G401.6 (cell line): ENCODE measurements around the gene GRIA2.

ENCODE experiments used
- FAIRE-seq: peaks from 2 replicates; lab custom pipeline; 2012; peaks lifted over from hg19 to GRCh38; lab: Jason Lieb, UNC

GRIA2 gene

GRCh38 chr4:157265281-157265680 lies 44.8 kb downstream of the GRIA2 start:
- FAIRE-seq, result no peak

DNA sequence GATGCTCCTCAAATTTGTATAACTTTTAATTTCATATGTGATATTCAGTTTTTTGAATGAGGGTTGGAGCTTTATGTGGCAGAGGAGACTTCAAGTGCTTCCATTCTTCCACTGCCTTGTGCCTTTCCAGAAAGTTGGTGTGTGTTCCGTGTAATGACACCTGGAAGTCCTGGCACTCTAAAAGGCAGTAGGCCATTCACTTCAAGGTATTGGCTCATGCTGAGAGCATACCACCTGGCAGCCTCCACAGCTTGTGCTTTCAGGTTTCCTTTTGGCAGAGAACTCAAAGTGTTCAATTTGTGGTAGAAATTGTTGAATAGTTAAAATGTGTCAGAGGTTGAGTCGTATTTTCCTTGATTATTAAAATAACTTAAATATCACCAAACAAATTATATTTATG lies 49.6 kb downstream of the GRIA2 start:
- FAIRE-seq, result no peak

GRCh38 chr4:157270552-157270951 lies 50.0 kb downstream of the GRIA2 start:
- no peak for FAIRE-seq

GRCh38 chr4:157271166-157271869 lies 50.8 kb downstream of the GRIA2 start:
- no peak for FAIRE-seq

DNA sequence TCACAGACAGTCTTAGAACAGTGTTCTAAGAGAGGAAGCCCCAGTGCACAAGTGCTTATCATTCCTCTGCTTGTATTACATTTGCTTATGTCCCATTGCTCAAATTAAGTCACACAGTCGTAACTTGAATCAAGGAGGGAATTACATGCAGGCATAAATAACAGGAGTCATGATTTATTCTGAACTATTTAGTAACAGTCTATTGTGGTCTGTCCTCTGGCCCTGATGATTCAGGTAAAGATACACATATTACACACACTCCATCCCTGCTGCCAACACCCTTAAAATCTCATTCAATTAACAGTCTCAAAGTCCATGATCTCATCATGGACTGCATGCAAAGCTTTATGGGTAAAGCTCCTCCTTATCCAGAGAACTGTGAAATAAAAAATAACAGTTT lies 60.1 kb downstream of the GRIA2 start:
- no peak for FAIRE-seq

DNA sequence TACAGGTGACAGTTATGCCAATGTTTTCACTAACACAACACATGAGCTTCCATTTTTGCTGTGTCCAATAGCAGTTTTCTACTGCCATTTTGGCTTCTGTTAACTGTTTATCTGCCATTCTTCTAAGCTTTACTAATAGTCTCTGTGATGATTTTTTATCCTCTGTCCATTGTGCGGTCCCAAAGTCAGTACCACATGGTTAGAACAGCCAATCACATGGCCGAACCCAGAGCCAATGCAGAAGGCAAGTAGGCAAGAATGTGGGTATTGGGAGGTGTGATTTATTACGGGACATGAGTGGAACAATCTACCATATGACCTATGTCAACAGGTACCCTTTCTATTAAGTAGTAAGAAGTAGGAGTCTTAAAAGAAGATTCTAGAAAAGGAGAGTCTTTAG lies 61.5 kb downstream of the GRIA2 start:
- FAIRE-seq, result no peak

DNA sequence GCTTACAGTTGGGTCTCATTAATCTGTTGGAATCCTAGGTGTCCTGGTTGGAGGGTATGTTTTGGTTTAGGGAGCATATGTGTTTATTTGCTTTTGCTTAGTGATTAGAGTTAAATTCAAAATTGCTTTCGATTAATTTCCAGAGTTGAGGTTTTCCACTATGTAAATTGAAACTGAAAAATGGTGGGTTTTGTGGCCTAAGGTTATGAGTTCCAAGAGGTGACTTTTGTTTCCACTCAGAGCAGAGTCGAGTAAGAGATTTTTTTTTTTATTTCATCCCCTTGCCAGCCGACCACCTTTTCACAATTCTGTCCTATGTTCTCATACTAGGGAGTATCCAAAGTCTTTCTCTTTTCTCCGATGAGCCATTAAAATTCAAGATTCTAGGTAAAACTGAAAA lies 66.9 kb downstream of the GRIA2 start:
- no peak for FAIRE-seq

- FAIRE-seq, result no peak
Observed at GRCh38 chr4:157290622-157291021, 70.1 kb downstream of the GRIA2 start.

GRCh38 chr4:157291071-157291470 lies 70.5 kb downstream of the GRIA2 start:
- no peak for FAIRE-seq

DNA sequence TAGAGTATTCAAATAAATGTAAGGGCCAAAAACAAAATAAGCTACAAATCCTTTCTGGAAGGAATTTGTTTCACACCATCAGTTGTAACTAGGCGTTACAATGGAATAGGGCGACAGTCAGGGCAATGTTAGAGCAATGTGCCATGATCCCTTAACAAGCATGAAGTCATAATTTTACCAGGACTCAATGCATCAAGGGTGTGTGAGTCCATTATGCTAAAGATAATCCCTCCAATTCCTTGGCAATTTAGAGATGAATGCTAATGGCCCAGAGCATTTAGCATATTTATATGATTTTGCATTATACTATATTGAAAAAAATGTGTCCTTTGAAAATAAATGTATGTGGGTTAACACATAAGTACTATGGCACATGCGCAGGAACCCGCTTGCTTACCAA lies 73.1 kb downstream of the GRIA2 start:
- no peak for FAIRE-seq

DNA sequence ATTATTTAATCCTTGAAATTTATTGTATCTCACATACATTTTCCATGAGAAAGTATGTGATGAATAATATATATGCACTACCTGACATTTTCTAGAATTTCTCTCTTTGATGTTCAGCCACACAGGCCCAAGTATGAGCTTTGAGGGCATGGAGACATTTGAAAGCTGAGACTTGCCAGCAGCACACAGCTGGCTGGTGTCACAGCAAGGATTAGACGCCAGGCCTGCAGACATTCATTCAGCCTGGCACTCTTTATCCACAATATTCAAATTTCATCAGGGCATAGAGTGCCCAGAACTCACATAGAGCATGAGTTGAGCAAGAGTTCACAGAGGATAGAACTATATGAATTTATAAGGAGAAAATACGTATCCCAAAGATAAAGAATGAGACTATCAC lies 74.0 kb downstream of the GRIA2 start:
- no peak for FAIRE-seq

DNA sequence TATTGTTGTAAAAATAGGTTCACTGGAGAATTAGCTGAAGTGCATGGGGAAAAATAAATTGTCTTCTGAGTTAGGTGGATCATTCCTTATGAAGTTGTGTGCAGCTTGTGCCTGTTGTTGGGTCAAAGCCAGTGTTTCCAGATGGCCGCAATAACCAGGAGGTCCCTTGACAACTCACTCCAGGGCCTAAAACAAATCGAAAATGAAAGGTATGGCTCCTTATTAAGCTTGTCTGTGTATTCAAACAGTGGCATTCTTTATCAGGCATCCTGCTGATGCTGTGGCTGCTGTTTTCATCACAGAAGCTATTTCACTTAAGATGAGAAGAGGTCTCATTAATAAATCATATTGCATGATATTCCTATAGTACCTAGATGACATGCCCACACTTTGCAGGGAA lies 80.2 kb downstream of the GRIA2 start:
- FAIRE-seq, result no peak

GRCh38 chr4:157303471-157303960 lies 83.0 kb downstream of the GRIA2 start:
- FAIRE-seq, result no peak

DNA sequence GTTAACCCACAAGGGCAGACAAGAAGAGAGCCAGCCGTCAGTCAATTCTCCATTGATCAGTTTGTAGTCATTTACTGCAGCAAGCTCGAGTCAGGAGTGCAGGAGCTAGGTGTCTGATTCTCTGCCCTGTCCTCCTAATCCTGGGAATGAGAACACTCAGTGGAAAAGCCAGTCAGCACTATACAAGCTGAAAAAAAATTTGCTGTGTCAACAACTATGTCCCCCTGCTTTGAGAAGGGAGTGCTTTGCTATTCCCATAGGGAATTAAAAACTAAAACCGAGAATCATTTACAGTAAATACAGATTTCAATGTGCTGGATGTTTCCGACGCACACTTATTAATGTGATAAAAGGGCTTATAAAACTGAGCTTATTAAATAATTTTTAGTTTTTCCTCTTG lies 84.2 kb downstream of the GRIA2 start:
- FAIRE-seq, result no peak

GRCh38 chr4:157312702-157313101 lies 92.2 kb downstream of the GRIA2 start:
- no peak for FAIRE-seq

DNA sequence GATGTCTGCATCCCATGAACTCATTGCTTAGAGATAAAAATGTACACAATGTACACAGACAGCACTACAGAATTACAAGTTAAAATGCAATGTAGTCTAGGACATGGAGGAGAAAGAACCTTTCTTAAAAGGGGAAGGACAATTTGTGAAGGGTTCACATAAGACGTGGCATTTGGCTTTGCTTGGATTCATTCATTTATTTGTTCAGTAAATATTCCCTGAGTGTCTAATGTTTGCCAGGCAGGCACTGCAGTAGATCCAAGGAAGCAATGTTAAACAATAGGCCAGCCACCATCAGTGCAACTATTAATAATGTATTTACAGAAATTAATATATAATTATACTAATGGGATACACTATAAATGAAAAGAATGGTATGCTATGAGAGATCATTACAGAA lies 94.4 kb downstream of the GRIA2 start:
- FAIRE-seq, result no peak

- no peak for FAIRE-seq
Observed at GRCh38 chr4:157315968-157316367, 95.4 kb downstream of the GRIA2 start.

- no peak for FAIRE-seq
Observed at GRCh38 chr4:157320092-157320491, 99.6 kb downstream of the GRIA2 start.

DNA sequence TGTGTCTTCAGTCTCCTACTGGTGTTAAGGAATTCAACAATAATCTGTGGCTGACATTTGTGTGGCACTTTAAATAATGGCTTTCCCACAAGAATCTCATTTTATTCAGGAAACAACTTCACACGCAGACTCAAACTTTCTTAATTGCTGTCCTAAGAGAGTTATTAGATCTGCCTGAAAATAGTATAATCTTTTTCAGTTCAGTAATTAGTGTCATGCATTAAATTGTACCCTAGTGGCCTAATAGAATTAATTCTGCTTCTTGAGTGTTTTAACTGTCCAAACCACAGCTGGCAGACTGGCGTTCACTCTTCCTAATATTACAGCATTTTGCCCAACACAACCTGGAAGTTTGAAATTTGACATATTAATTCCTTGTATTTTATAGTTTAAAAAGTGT lies 107.1 kb downstream of the GRIA2 start:
- FAIRE-seq, result no peak

- FAIRE-seq, result no peak
Observed at GRCh38 chr4:157357887-157358286, 137.4 kb downstream of the GRIA2 start.

DNA sequence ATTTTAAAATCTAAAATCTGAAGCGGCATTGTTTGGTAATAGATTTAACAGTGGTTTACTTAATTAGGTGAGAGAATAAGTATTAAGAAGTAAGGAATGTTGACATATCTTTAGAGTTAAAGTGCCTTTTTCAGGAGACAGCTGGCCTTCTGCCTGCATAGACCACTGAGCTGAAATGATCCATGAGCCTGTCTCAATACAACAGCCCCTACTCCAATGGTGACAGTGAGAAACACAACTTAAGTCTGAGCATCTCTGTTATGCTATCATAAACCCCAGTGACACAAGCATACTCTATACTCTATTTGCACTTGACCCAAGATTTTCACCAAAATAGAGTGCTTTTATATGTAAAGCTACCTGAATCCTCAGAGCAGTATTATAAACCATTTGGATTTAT lies 137.9 kb downstream of the GRIA2 start:
- FAIRE-seq, result no peak

DNA sequence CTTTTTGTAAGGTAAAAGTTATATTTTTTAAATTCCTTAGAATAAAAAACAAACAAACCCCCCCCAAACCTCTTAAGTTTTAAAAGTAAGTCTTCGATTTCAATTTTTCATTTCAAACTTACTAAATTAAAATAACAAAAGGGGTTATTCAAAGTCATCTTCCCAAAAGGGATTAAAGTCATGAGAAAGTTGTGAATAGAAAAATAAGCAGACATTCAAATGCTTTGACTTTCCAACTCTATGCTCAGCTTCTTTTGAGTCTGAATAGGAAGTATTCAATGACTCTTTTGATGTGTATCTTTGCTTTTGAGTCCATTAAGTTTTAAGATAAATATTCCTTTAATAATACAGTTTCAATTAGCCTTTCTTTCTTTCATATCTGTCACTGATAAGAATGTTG lies 138.3 kb downstream of the GRIA2 start:
- FAIRE-seq, result no peak

DNA sequence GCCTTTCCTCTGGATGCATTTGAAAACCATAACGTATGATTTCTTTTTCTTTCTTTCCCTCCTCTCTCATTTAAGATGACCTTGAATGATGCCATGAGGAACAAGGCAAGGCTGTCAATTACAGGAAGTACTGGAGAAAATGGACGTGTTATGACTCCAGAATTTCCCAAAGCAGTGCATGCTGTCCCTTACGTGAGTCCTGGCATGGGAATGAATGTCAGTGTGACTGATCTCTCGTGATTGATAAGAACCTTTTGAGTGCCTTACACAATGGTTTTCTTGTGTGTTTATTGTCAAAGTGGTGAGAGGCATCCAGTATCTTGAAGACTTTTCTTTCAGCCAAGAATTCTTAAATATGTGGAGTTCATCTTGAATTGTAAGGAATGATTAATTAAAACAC lies 142.8 kb downstream of the GRIA2 start:
- no peak for FAIRE-seq

GRCh38 chr4:157372154-157372553 lies 151.6 kb downstream of the GRIA2 start:
- FAIRE-seq, result no peak

DNA sequence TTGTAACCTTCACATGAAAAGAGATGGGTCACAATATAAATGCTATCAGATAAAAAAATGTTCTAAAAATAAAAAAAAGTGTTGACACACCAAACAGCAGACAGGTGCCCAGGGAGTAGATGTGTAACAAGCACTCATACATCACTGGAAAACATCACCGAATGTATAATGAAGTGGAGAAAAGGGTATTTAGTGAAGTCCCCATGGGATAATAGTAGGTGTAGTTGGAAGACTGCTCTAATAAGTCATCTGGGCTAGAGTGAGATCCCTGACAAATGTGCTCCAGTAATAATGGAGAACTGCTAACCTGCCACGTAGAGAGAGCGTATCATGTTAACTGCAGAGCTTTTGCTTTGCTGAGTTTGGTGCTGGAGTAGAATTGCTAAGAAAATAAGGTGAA lies 152.0 kb downstream of the GRIA2 start:
- FAIRE-seq, result no peak
